SK-N-SH treated with all-trans-retinoic acid at 6 μM for 48 hours (cell line): ENCODE measurements around the gene CPZ.

Source experiments
- ATAC-seq: fragments of 200-7000 bp; cut with Tn5 transposase; 3 replicates; pipeline ENCODE4 v1.9.1; 2020; ENCODE audit warnings: mild to moderate bottlenecking, moderate library complexity
- ARNTL ChIP-seq: fragments of 450-650 bp; formaldehyde crosslinking; IDR thresholded peaks from 2 replicates; pipeline ENCODE4 v1.5.0; 2020; ENCODE audit warnings: low read depth, mild to moderate bottlenecking, moderate library complexity, borderline replicate concordance
- BACH2 ChIP-seq: fragments of 250-450 bp; sonication (Bioruptor Pico); IDR thresholded peaks from 2 replicates; pipeline ENCODE4 v1.9.0; 2021; ENCODE audit warnings: mild to moderate bottlenecking, borderline replicate concordance
- CREB5 ChIP-seq: fragments of 250-450 bp; sonication (Bioruptor Pico); IDR thresholded peaks from 2 replicates; pipeline ENCODE4 v1.5.1; 2020; ENCODE audit warnings: low read depth, mild to moderate bottlenecking, moderate library complexity
- CSDC2 ChIP-seq: fragments of 250-450 bp; sonication (Bioruptor Pico); IDR thresholded peaks from 2 replicates; pipeline ENCODE4 v1.5.0; 2020; ENCODE audit warnings: mild to moderate bottlenecking, moderate library complexity
- CSRNP3 ChIP-seq: fragments of 250-450 bp; sonication (Bioruptor Pico); IDR thresholded peaks from 2 replicates; pipeline ENCODE4 v1.5.1; 2021; ENCODE audit warnings: mild to moderate bottlenecking, moderate library complexity
- ESRRG ChIP-seq: fragments of 250-450 bp; sonication (Bioruptor Pico); IDR thresholded peaks from 2 replicates; pipeline ENCODE4 v1.6.1; 2021; ENCODE audit warnings: mild to moderate bottlenecking
- OSR1 ChIP-seq: fragments of 250-450 bp; sonication (Bioruptor Pico); IDR thresholded peaks from 2 replicates; pipeline ENCODE4 v1.8.0; 2022; ENCODE audit warnings: moderate library complexity, mild to moderate bottlenecking, inconsistent platforms
- PATZ1 ChIP-seq: fragments of 250-450 bp; sonication (Bioruptor Pico); IDR thresholded peaks from 2 replicates; pipeline ENCODE4 v1.8.0; 2020; ENCODE audit warnings: mild to moderate bottlenecking, moderate library complexity, borderline replicate concordance
- POU6F1 ChIP-seq: fragments of 250-450 bp; sonication (Bioruptor Pico); IDR thresholded peaks from 2 replicates; pipeline ENCODE4 v1.8.0; 2021; ENCODE audit warnings: low read depth, mild to moderate bottlenecking, moderate library complexity, borderline replicate concordance
- PPARA ChIP-seq: fragments of 250-450 bp; sonication (Bioruptor Pico); IDR thresholded peaks from 2 replicates; pipeline ENCODE4 v1.5.0; 2020; ENCODE audit warnings: mild to moderate bottlenecking, borderline replicate concordance
- RARB ChIP-seq: fragments of 250-450 bp; sonication (Bioruptor Pico); IDR thresholded peaks from 2 replicates; pipeline ENCODE4 v1.8.0; 2021; ENCODE audit warnings: mild to moderate bottlenecking, moderate library complexity
- SNAI2 ChIP-seq: fragments of 250-450 bp; sonication (Bioruptor Pico); IDR thresholded peaks from 2 replicates; pipeline ENCODE4 v1.5.0; 2020; ENCODE audit warnings: mild to moderate bottlenecking, moderate library complexity
- TOX ChIP-seq: fragments of 250-450 bp; sonication (Bioruptor Pico); IDR thresholded peaks from 2 replicates; pipeline ENCODE4 v1.8.0; 2021; ENCODE audit warnings: mild to moderate bottlenecking, moderate library complexity, borderline replicate concordance
- TSHZ2 ChIP-seq: fragments of 250-450 bp; sonication (Bioruptor Pico); IDR thresholded peaks from 2 replicates; pipeline ENCODE4 v1.5.0; 2020; ENCODE audit warnings: mild to moderate bottlenecking, moderate library complexity
- ZC3H10 ChIP-seq: fragments of 250-450 bp; sonication (Bioruptor Pico); IDR thresholded peaks from 2 replicates; pipeline ENCODE4 v1.5.1; 2021; ENCODE audit warnings: mild to moderate bottlenecking, moderate library complexity
- ZFP3 ChIP-seq: fragments of 250-450 bp; sonication (Bioruptor Pico); IDR thresholded peaks from 2 replicates; pipeline ENCODE4 v1.5.0; 2020; ENCODE audit warnings: mild to moderate bottlenecking, moderate library complexity
- ZFP30 ChIP-seq: fragments of 450-650 bp; formaldehyde crosslinking; IDR thresholded peaks from 2 replicates; pipeline ENCODE4 v1.5.0; 2022; ENCODE audit warnings: mild to moderate bottlenecking, moderate library complexity
- ZNF565 ChIP-seq: fragments of 450-650 bp; formaldehyde crosslinking; conservative IDR thresholded peaks from 2 replicates; pipeline ENCODE4 v1.5.0; 2020; ENCODE audit warnings: low read depth, mild to moderate bottlenecking, moderate library complexity
- ZNF70 ChIP-seq: fragments of 450-650 bp; formaldehyde crosslinking; IDR thresholded peaks from 2 replicates; pipeline ENCODE4 v1.5.0; 2020; ENCODE audit warnings: mild to moderate bottlenecking, moderate library complexity
- ZNF8 ChIP-seq: fragments of 450-650 bp; formaldehyde crosslinking; IDR thresholded peaks from 2 replicates; pipeline ENCODE4 v1.5.0; 2020; ENCODE audit warnings: mild to moderate bottlenecking, moderate library complexity

Gene CPZ

GRCh38 chr4:8613421-8614364 is 21.1 kb downstream of the CPZ start:
- no peak for ATAC-seq
- TF ChIP-seq SNAI2 (no peak), TSHZ2 (CRISPR knock-in tag) (no peak), ZNF8 (no peak)

- no peak for ATAC-seq
- TF ChIP-seq ZNF565 = no peak
- TF ChIP-seq ZFP3 = no peak
- TF ChIP-seq ZC3H10 (CRISPR knock-in tag) = no peak
- TF ChIP-seq CSDC2 = no peak
- TF ChIP-seq ZNF8 = no peak
- TF ChIP-seq ARNTL (CRISPR knock-in tag) = no peak
- no peak for TF ChIP-seq SNAI2
- no peak for TF ChIP-seq CREB5
- TF ChIP-seq POU6F1 = no peak
- no peak for TF ChIP-seq CSRNP3 (CRISPR knock-in tag)
- no peak for TF ChIP-seq RARB
- no peak for TF ChIP-seq BACH2 (CRISPR knock-in tag)
- TF ChIP-seq PATZ1 (CRISPR knock-in tag) = no peak
- no peak for TF ChIP-seq ZFP30 (CRISPR knock-in tag)
- no peak for TF ChIP-seq ZNF70 (CRISPR knock-in tag)
- TF ChIP-seq, all 23 proteins: peak for 0
These were observed 22.0 kb downstream of the CPZ start for GRCh38 chr4:8614365-8615193.

GRCh38 chr4:8615366-8615765 is 22.8 kb downstream of the CPZ start:
- no peak for ATAC-seq
- TF ChIP-seq ZNF70 (CRISPR knock-in tag) (no peak), ZFP30 (CRISPR knock-in tag) (no peak), ESRRG (no peak), OSR1 (CRISPR knock-in tag) (no peak), PPARA (CRISPR knock-in tag) (no peak), CSRNP3 (CRISPR knock-in tag) (no peak), ZNF565 (no peak), ZFP3 (no peak), ARNTL (CRISPR knock-in tag) (no peak), ZC3H10 (CRISPR knock-in tag) (no peak), BACH2 (CRISPR knock-in tag) (no peak), TOX (no peak), CSDC2 (no peak), ZNF8 (no peak), PATZ1 (CRISPR knock-in tag) (no peak), POU6F1 (no peak)
